ENCODE results near the gene PALM3.
"Not testable (repeated sequence)": the region's sequence is repeated elsewhere in the genome, so short reads cannot be mapped to it uniquely, and the experiment has no call there.

The PALM3 gene

GRCh38 chr19:14053032-14053431 is 8.8 kb downstream of the PALM3 start:
- Histone ChIP-seq H3K36me3 (ENCODE audit: control insufficient read depth in 5 of 5, insufficient read depth in 5 of 5, low read length in 5 of 5) (peaks cover 0 to 15% (median 3%) of the 10 kb centered on the region in 5 donors), H3K9me3 (ENCODE audit: control insufficient read depth in 5 of 5, low read length in 5 of 5) (peaks cover 0 to 8% (median 5%) of the 10 kb centered on the region in 5 donors), H3K4me1 (ENCODE audit: control insufficient read depth in 5 of 5, insufficient read depth in 5 of 5, low read length in 5 of 5) (peaks cover 0 to 5% (median 2%) of the 10 kb centered on the region in 5 donors), H3K9ac (ENCODE audit: low read length in 5 of 5) (no peak overlapping the region), H3K27ac (ENCODE audit: low read depth, low read length) (no peak overlapping the region), H3K4me3 (ENCODE audit: low read depth in 1 of 5, low read length in 5 of 5) (no peak overlapping the region), H3K27me3 (ENCODE audit: control insufficient read depth in 5 of 5, insufficient read depth in 4 of 5, low read length in 5 of 5) (peaks cover 0 to 14% (median 7%) of the 10 kb centered on the region in 5 donors)

GRCh38 chr19:14052470-14052869 is 9.4 kb downstream of the PALM3 start:
- H3K4me3 ChIP-seq (ENCODE audit: low read depth in 1 of 5, low read length in 5 of 5): no peak overlapping the region
- H3K27ac ChIP-seq (ENCODE audit: low read depth, low read length): no peak overlapping the region
- H3K9me3 ChIP-seq (ENCODE audit: control insufficient read depth in 5 of 5, low read length in 5 of 5): peaks cover 0 to 8% (median 5%) of the 10 kb centered on the region in 5 donors
- no peak overlapping the region for H3K9ac ChIP-seq (ENCODE audit: low read length in 5 of 5)
- peaks cover 0 to 3% (median 0%) of the 10 kb centered on the region in 5 donors for H3K4me1 ChIP-seq (ENCODE audit: control insufficient read depth in 5 of 5, insufficient read depth in 5 of 5, low read length in 5 of 5)
- H3K36me3 ChIP-seq (ENCODE audit: control insufficient read depth in 5 of 5, insufficient read depth in 5 of 5, low read length in 5 of 5): peaks cover 0 to 15% (median 3%) of the 10 kb centered on the region in 5 donors
- H3K27me3 ChIP-seq (ENCODE audit: control insufficient read depth in 5 of 5, insufficient read depth in 4 of 5, low read length in 5 of 5): peaks cover 0 to 9% (median 6%) of the 10 kb centered on the region in 5 donors

GRCh38 chr19:14051980-14052379 is 9.9 kb downstream of the PALM3 start:
- no peaks in the 10 kb centered on the region for H3K4me1 ChIP-seq (ENCODE audit: control insufficient read depth in 5 of 5, insufficient read depth in 5 of 5, low read length in 5 of 5)
- H3K4me3 ChIP-seq (ENCODE audit: low read depth in 1 of 5, low read length in 5 of 5): no peak overlapping the region
- H3K9me3 ChIP-seq (ENCODE audit: control insufficient read depth in 5 of 5, low read length in 5 of 5): peaks cover 0 to 8% (median 5%) of the 10 kb centered on the region in 5 donors
- peaks cover 0 to 15% (median 3%) of the 10 kb centered on the region in 5 donors for H3K36me3 ChIP-seq (ENCODE audit: control insufficient read depth in 5 of 5, insufficient read depth in 5 of 5, low read length in 5 of 5)
- no peak overlapping the region for H3K9ac ChIP-seq (ENCODE audit: low read length in 5 of 5)
- peaks cover 0 to 8% (median 5%) of the 10 kb centered on the region in 5 donors for H3K27me3 ChIP-seq (ENCODE audit: control insufficient read depth in 5 of 5, insufficient read depth in 4 of 5, low read length in 5 of 5)
- H3K27ac ChIP-seq (ENCODE audit: low read depth, low read length): no peak overlapping the region

- H3K9ac ChIP-seq (ENCODE audit: low read length in 5 of 5); H3K27ac ChIP-seq (ENCODE audit: low read depth, low read length); H3K27me3 ChIP-seq (ENCODE audit: control insufficient read depth in 5 of 5, insufficient read depth in 4 of 5, low read length in 5 of 5); H3K4me3 ChIP-seq (ENCODE audit: low read depth in 1 of 5, low read length in 5 of 5); H3K4me1 ChIP-seq (ENCODE audit: control insufficient read depth in 5 of 5, insufficient read depth in 5 of 5, low read length in 5 of 5); H3K9me3 ChIP-seq (ENCODE audit: control insufficient read depth in 5 of 5, low read length in 5 of 5): not testable (repeated sequence)
- peaks cover 0 to 18% (median 7%) of the 10 kb centered on the region in 5 donors for H3K36me3 ChIP-seq (ENCODE audit: control insufficient read depth in 5 of 5, insufficient read depth in 5 of 5, low read length in 5 of 5)
Measured at GRCh38 chr19:14050961-14051360, 10.9 kb downstream of the PALM3 start.

GRCh38 chr19:14050512-14050911 is 11.4 kb downstream of the PALM3 start:
- H3K4me1 ChIP-seq (ENCODE audit: control insufficient read depth in 5 of 5, insufficient read depth in 5 of 5, low read length in 5 of 5): no peaks in the 10 kb centered on the region
- H3K4me3 ChIP-seq (ENCODE audit: low read depth in 1 of 5, low read length in 5 of 5): no peak overlapping the region
- H3K9ac ChIP-seq (ENCODE audit: low read length in 5 of 5): no peak overlapping the region
- H3K9me3 ChIP-seq (ENCODE audit: control insufficient read depth in 5 of 5, low read length in 5 of 5): peaks cover 0 to 8% (median 5%) of the 10 kb centered on the region in 5 donors
- peaks cover 0 to 3% (median 2%) of the 10 kb centered on the region in 5 donors for H3K27me3 ChIP-seq (ENCODE audit: control insufficient read depth in 5 of 5, insufficient read depth in 4 of 5, low read length in 5 of 5)
- no peak overlapping the region for H3K27ac ChIP-seq (ENCODE audit: low read depth, low read length)
- peaks cover 0 to 19% (median 7%) of the 10 kb centered on the region in 5 donors for H3K36me3 ChIP-seq (ENCODE audit: control insufficient read depth in 5 of 5, insufficient read depth in 5 of 5, low read length in 5 of 5)

- no peak overlapping the region for H3K4me3 ChIP-seq (ENCODE audit: low read depth in 1 of 5, low read length in 5 of 5)
- peaks cover 0 to 8% (median 5%) of the 10 kb centered on the region in 5 donors for H3K9me3 ChIP-seq (ENCODE audit: control insufficient read depth in 5 of 5, low read length in 5 of 5)
- no peaks in the 10 kb centered on the region for H3K27me3 ChIP-seq (ENCODE audit: control insufficient read depth in 5 of 5, insufficient read depth in 4 of 5, low read length in 5 of 5)
- no peak overlapping the region for H3K27ac ChIP-seq (ENCODE audit: low read depth, low read length)
- no peak overlapping the region for H3K9ac ChIP-seq (ENCODE audit: low read length in 5 of 5)
- no peaks in the 10 kb centered on the region for H3K4me1 ChIP-seq (ENCODE audit: control insufficient read depth in 5 of 5, insufficient read depth in 5 of 5, low read length in 5 of 5)
- H3K36me3 ChIP-seq (ENCODE audit: control insufficient read depth in 5 of 5, insufficient read depth in 5 of 5, low read length in 5 of 5): peaks cover 0 to 19% (median 7%) of the 10 kb centered on the region in 5 donors
Measured at GRCh38 chr19:14048443-14049153, 13.3 kb downstream of the PALM3 start.

GRCh38 chr19:14047866-14048265 is 14.0 kb downstream of the PALM3 start:
- not testable (repeated sequence) for H3K27ac ChIP-seq (ENCODE audit: low read depth, low read length); H3K4me1 ChIP-seq (ENCODE audit: control insufficient read depth in 5 of 5, insufficient read depth in 5 of 5, low read length in 5 of 5); H3K9ac ChIP-seq (ENCODE audit: low read length in 5 of 5); H3K9me3 ChIP-seq (ENCODE audit: control insufficient read depth in 5 of 5, low read length in 5 of 5); H3K4me3 ChIP-seq (ENCODE audit: low read depth in 1 of 5, low read length in 5 of 5); H3K27me3 ChIP-seq (ENCODE audit: control insufficient read depth in 5 of 5, insufficient read depth in 4 of 5, low read length in 5 of 5)
- peaks cover 0 to 19% (median 7%) of the 10 kb centered on the region in 5 donors for H3K36me3 ChIP-seq (ENCODE audit: control insufficient read depth in 5 of 5, insufficient read depth in 5 of 5, low read length in 5 of 5)

- Histone ChIP-seq H3K4me1 (ENCODE audit: control insufficient read depth in 5 of 5, insufficient read depth in 5 of 5, low read length in 5 of 5) (peaks cover 0 to 11% (median 8%) of the 10 kb centered on the region in 5 donors), H3K36me3 (ENCODE audit: control insufficient read depth in 5 of 5, insufficient read depth in 5 of 5, low read length in 5 of 5) (peaks cover 0 to 11% (median 4%) of the 10 kb centered on the region in 5 donors)
- H3K27ac ChIP-seq (ENCODE audit: low read depth, low read length); H3K27me3 ChIP-seq (ENCODE audit: control insufficient read depth in 5 of 5, insufficient read depth in 4 of 5, low read length in 5 of 5); H3K4me3 ChIP-seq (ENCODE audit: low read depth in 1 of 5, low read length in 5 of 5); H3K9me3 ChIP-seq (ENCODE audit: control insufficient read depth in 5 of 5, low read length in 5 of 5); H3K9ac ChIP-seq (ENCODE audit: low read length in 5 of 5): not testable (repeated sequence)
Measured at GRCh38 chr19:14042659-14043608, 18.9 kb downstream of the PALM3 start.

- no peaks in the 10 kb centered on the region for H3K9me3 ChIP-seq (ENCODE audit: control insufficient read depth in 5 of 5, low read length in 5 of 5)
- H3K4me1 ChIP-seq (ENCODE audit: control insufficient read depth in 5 of 5, insufficient read depth in 5 of 5, low read length in 5 of 5): peaks cover 0 to 16% (median 8%) of the 10 kb centered on the region in 5 donors
- H3K27me3 ChIP-seq (ENCODE audit: control insufficient read depth in 5 of 5, insufficient read depth in 4 of 5, low read length in 5 of 5): no peaks in the 10 kb centered on the region
- H3K36me3 ChIP-seq (ENCODE audit: control insufficient read depth in 5 of 5, insufficient read depth in 5 of 5, low read length in 5 of 5): peaks cover 0 to 5% (median 0%) of the 10 kb centered on the region in 5 donors
- H3K4me3 ChIP-seq (ENCODE audit: low read depth in 1 of 5, low read length in 5 of 5): no peak overlapping the region
- H3K27ac ChIP-seq (ENCODE audit: low read depth, low read length): no peak overlapping the region
- no peak overlapping the region for H3K9ac ChIP-seq (ENCODE audit: low read length in 5 of 5)
Measured at GRCh38 chr19:14039181-14039580, 22.7 kb downstream of the PALM3 start.

- Histone ChIP-seq H3K27me3 (ENCODE audit: control insufficient read depth in 5 of 5, insufficient read depth in 4 of 5, low read length in 5 of 5) (peaks cover 0 to 7% (median 2%) of the 10 kb centered on the region in 5 donors), H3K9ac (ENCODE audit: low read length in 5 of 5) (no peak overlapping the region), H3K27ac (ENCODE audit: low read depth, low read length) (no peak overlapping the region), H3K9me3 (ENCODE audit: control insufficient read depth in 5 of 5, low read length in 5 of 5) (no peaks in the 10 kb centered on the region), H3K4me3 (ENCODE audit: low read depth in 1 of 5, low read length in 5 of 5) (no peak overlapping the region), H3K4me1 (ENCODE audit: control insufficient read depth in 5 of 5, insufficient read depth in 5 of 5, low read length in 5 of 5) (peaks cover 0 to 18% (median 14%) of the 10 kb centered on the region in 5 donors), H3K36me3 (ENCODE audit: control insufficient read depth in 5 of 5, insufficient read depth in 5 of 5, low read length in 5 of 5) (peaks cover 0 to 5% (median 0%) of the 10 kb centered on the region in 5 donors)
Measured at GRCh38 chr19:14035706-14036105, 26.2 kb downstream of the PALM3 start.

All from subcutaneous abdominal adipose tissue (tissue), 5 donors.